Endodermal cell (in vitro differentiated cells): ENCODE measurements around the gene DDX6. TPM values are rescaled to one million over a fixed set of nuclear protein-coding genes. Genes with fewer than 3 reads are reported as not detected.
"Not testable (repeated sequence)": the region's sequence is repeated elsewhere in the genome, so short reads cannot be mapped to it uniquely, and the experiment has no call there.

Experiments
- DNase-seq: peaks from one replicate; pipeline ENCODE4 v3.0.0-alpha.2; 2017
- H3K27ac ChIP-seq: 2 replicates; pipeline ENCODE4 v1.5.1; 2013; ENCODE audit warnings: mild to moderate bottlenecking, low read depth, low read length, moderate library complexity
- H3K27me3 ChIP-seq: 2 replicates; pipeline ENCODE4 v1.6.1; 2013; ENCODE audit warnings: mild to moderate bottlenecking, low read length, moderate library complexity; ENCODE audit not compliant: insufficient read depth, control insufficient read depth, poor library complexity, severe bottlenecking
- H3K36me3 ChIP-seq: 2 replicates; pipeline ENCODE4 v1.7.0; 2013; ENCODE audit warnings: mild to moderate bottlenecking, low read length, moderate library complexity; ENCODE audit not compliant: control insufficient read depth, insufficient read depth
- H3K4me1 ChIP-seq: one replicate; pipeline ENCODE4 v1.7.0; 2013; ENCODE audit warnings: low read length; ENCODE audit not compliant: control insufficient read depth, insufficient read depth
- H3K4me3 ChIP-seq: 2 replicates; pipeline ENCODE4 v1.5.1; 2013; ENCODE audit warnings: mild to moderate bottlenecking, low read length, moderate library complexity
- H3K9ac ChIP-seq: 2 replicates; pipeline ENCODE4 v1.6.1; 2013; ENCODE audit warnings: mild to moderate bottlenecking, low read length, moderate library complexity; ENCODE audit not compliant: poor library complexity, severe bottlenecking; ENCODE audit errors: extremely low read depth
- H3K9me3 ChIP-seq: 2 replicates; pipeline ENCODE4 v1.6.1; 2013; ENCODE audit warnings: mild to moderate bottlenecking, low read length, moderate library complexity; ENCODE audit not compliant: control insufficient read depth
- H3K27ac Mint-ChIP-seq: 2 replicates; pipeline ENCODE4 v1.8.0; 2020; ENCODE audit warnings: mixed read lengths
- H3K27me3 Mint-ChIP-seq: 2 replicates; pipeline ENCODE4 v1.8.0; 2021; ENCODE audit warnings: mild to moderate bottlenecking, mixed read lengths; ENCODE audit not compliant: insufficient read depth
- H3K36me3 Mint-ChIP-seq: 2 replicates; pipeline ENCODE4 v1.8.0; 2020; ENCODE audit warnings: low read depth, mixed read lengths
- H3K4me1 Mint-ChIP-seq: 2 replicates; pipeline ENCODE4 v1.8.0; 2020; ENCODE audit warnings: mixed read lengths
- H3K4me3 Mint-ChIP-seq: 2 replicates; pipeline ENCODE4 v1.8.0; 2020; ENCODE audit warnings: mild to moderate bottlenecking, moderate library complexity, mixed read lengths
- H3K9me3 Mint-ChIP-seq: 2 replicates; pipeline ENCODE4 v1.8.0; 2020; ENCODE audit warnings: mild to moderate bottlenecking, mixed read lengths
- WGBS, 2 experiments: methylation state at CpG; one replicate each; pipeline versions ENCODE4 v1.1.5 to v1.1.7; 2013; ENCODE audit warnings: missing lambda C conversion rate in 2 of 2, mixed read lengths in 1 of 2; ENCODE audit not compliant: insufficient coverage in 1 of 2, insufficient read length in 1 of 2; 5-methylcytosine and 5-hydroxymethylcytosine counted together
- total RNA-seq, 2 donors: library from RNA; stranded (reverse); fragmentation: NEBNext Ultra II Directional in 1 of 2; extraction: Animal tissue kit (Norgen Biotek cat#: 25700) in 1 of 2; gene quantifications; 2 replicates in 1 of 2; 3 replicates in 1 of 2; pipeline ENCODE4 v1.2.1, GENCODE V29; 2021
- TF ChIP-seq, protein P1 (sequence below): fragments of 200-600 bp; sonication (generic); conservative IDR thresholded peaks from 2 replicates; pipeline ENCODE4 v1.5.0; 2021; ENCODE audit warnings: antibody characterized with exemption, mild to moderate bottlenecking

DDX6 gene
- total RNA-seq, 2 donors from 2014 or later = 103 to 133 TPM

DNA sequence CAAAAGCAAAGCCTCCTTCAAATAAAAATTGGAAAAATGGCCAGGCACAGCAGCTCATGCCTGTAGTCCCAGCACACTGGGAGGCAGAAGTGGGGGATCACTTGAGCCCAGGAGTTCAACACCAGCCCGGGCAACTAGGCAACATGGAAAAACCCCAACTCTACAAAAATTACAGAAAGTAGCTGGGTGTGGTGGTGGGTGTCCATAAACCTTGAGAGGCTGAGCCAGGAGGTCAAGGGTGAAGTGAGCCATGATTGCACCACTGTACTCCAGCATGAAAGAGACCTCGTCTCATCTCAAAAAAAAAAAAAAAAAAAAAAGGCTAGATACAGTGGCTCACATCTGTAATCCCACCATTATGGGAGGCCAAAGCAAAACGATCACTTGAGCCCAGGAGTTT lies 22.3 kb downstream of the DDX6 start:
- TF ChIP-seq, protein P1, sequence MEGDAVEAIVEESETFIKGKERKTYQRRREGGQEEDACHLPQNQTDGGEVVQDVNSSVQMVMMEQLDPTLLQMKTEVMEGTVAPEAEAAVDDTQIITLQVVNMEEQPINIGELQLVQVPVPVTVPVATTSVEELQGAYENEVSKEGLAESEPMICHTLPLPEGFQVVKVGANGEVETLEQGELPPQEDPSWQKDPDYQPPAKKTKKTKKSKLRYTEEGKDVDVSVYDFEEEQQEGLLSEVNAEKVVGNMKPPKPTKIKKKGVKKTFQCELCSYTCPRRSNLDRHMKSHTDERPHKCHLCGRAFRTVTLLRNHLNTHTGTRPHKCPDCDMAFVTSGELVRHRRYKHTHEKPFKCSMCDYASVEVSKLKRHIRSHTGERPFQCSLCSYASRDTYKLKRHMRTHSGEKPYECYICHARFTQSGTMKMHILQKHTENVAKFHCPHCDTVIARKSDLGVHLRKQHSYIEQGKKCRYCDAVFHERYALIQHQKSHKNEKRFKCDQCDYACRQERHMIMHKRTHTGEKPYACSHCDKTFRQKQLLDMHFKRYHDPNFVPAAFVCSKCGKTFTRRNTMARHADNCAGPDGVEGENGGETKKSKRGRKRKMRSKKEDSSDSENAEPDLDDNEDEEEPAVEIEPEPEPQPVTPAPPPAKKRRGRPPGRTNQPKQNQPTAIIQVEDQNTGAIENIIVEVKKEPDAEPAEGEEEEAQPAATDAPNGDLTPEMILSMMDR = no peak
- no peak overlapping the region for H3K4me3 ChIP-seq
- WGBS, 2 experiments = 77 to 100% methylated on average over 1 to 2 of the region's 3 CpGs
- no peaks in the 10 kb centered on the region for H3K27me3 ChIP-seq
- no peak overlapping the region for H3K4me3 Mint-ChIP-seq
- no peaks in the 10 kb centered on the region for H3K9me3 ChIP-seq
- DNase-seq = no peak
- H3K36me3 Mint-ChIP-seq = peaks cover 68% of the 10 kb centered on the region
- no peak overlapping the region for H3K27ac ChIP-seq
- H3K9ac ChIP-seq = no peak overlapping the region
- no peaks in the 10 kb centered on the region for H3K27me3 Mint-ChIP-seq
- peaks cover 84% of the 10 kb centered on the region for H3K36me3 ChIP-seq
- no peaks in the 10 kb centered on the region for H3K4me1 ChIP-seq
- H3K4me1 Mint-ChIP-seq = peaks cover 12% of the 10 kb centered on the region
- no peaks in the 10 kb centered on the region for H3K9me3 Mint-ChIP-seq
- H3K27ac Mint-ChIP-seq = peak overlapping the region; percentile 75

DNA sequence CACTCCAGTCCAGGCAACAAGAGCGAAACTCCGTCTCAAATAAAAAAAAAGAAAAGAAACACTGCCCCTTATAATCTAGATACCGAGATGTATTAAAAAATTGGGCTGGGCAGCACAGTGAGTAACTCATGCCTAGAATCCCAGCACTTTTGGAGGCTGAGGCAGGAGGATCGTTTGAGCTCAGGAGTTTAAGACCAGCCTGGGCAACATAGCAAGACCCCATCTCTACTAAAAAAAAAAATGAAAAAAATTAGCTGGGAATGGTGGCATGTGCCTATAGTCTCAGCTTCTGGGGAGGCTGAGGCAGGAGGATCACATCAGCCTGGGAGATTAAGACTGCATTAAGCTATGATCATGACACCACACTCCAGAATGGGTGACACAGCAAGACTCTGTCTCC lies 24.9 kb downstream of the DDX6 start:
- H3K4me1 Mint-ChIP-seq = peaks cover 1% of the 10 kb centered on the region
- H3K4me1 ChIP-seq = no peaks in the 10 kb centered on the region
- peaks cover 72% of the 10 kb centered on the region for H3K36me3 Mint-ChIP-seq
- H3K9me3 ChIP-seq = no peaks in the 10 kb centered on the region
- DNase-seq = no peak
- H3K9ac ChIP-seq = no peak overlapping the region
- no peak overlapping the region for H3K27ac ChIP-seq
- no peak overlapping the region for H3K4me3 ChIP-seq
- no peak overlapping the region for H3K27ac Mint-ChIP-seq
- H3K27me3 Mint-ChIP-seq = no peaks in the 10 kb centered on the region
- H3K27me3 ChIP-seq = no peaks in the 10 kb centered on the region
- WGBS, 2 experiments = 98 to 100% methylated on average over 1 to 4 of the region's 4 CpGs
- TF ChIP-seq, protein P1 = no peak
- no peak overlapping the region for H3K4me3 Mint-ChIP-seq
- peaks cover 84% of the 10 kb centered on the region for H3K36me3 ChIP-seq
- no peaks in the 10 kb centered on the region for H3K9me3 Mint-ChIP-seq

DNA sequence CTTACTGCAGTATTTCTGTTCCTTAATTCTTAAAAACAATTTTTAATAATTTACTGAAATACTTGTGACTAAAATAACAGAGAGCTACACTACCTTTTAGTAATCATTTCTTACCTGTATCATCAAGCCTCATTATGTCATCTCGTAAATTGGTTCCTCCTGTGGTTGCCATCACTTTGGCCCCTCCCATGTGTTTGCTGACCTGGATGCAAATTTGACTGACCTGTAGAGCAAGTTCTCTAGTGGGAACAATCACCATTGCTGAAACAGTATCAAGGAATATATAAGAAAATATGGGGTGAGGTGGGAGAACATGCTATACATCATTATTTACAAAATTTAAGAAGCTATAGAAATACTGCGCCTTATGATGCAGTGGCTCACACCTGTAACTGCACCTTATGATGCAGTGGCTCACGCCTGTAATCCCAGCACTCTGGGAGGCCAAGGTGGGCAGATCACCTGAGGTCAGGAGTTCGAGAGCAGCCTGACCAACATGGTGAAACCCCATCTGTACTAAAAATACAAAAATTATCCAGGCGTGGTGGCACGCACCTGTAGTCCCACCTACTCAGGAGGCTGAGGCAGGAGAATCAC lies 25.8 kb downstream of the DDX6 start:
- H3K9me3 ChIP-seq, H3K4me1 Mint-ChIP-seq, H3K27me3 ChIP-seq, H3K9me3 Mint-ChIP-seq, H3K27ac Mint-ChIP-seq, H3K9ac ChIP-seq, H3K27me3 Mint-ChIP-seq, DNase-seq, H3K4me3 Mint-ChIP-seq, H3K4me1 ChIP-seq, H3K4me3 ChIP-seq, H3K27ac ChIP-seq: not testable (repeated sequence)
- TF ChIP-seq, protein P1 = peak; percentile 46
- H3K36me3 ChIP-seq = peaks cover 82% of the 10 kb centered on the region
- peaks cover 72% of the 10 kb centered on the region for H3K36me3 Mint-ChIP-seq
- WGBS, 2 experiments = 89 to 95% methylated on average over 5 to 6 of the region's 6 CpGs
